ENCODE measurements around the gene PITPNM3.
"Not testable (repeated sequence)": the region's sequence is repeated elsewhere in the genome, so short reads cannot be mapped to it uniquely, and the experiment has no call there.

GRCh38 chr17:6573495-6573894 is 17.1 kb upstream of the PITPNM3 start:
- not testable (repeated sequence) for TF ChIP-seq CTCF, POLR2A (IDR thresholded peaks at IDR 0.05)

All from heart left ventricle (tissue), 13 donors.